Measurements from ENCODE around the gene NDUFB4.

The NDUFB4 gene

GRCh38 chr3:120640231-120640630, 44.1 kb downstream of the NDUFB4 start:
- no peak for DNase-seq

GRCh38 chr3:120641696-120642246, 45.6 kb downstream of the NDUFB4 start:
- DNase-seq = no peak

GRCh38 chr3:120642368-120642948, 46.3 kb downstream of the NDUFB4 start:
- DNase-seq = no peak

GRCh38 chr3:120645083-120645845, 49.1 kb downstream of the NDUFB4 start:
- no peak for DNase-seq

GRCh38 chr3:120646771-120647432, 50.8 kb downstream of the NDUFB4 start:
- no peak for DNase-seq

- DNase-seq = no peak
Measured at GRCh38 chr3:120648290-120648689, 52.2 kb downstream of the NDUFB4 start.

GRCh38 chr3:120649830-120650233, 53.7 kb downstream of the NDUFB4 start:
- no peak for DNase-seq

- no peak for DNase-seq
Measured at GRCh38 chr3:120650311-120650710, 54.2 kb downstream of the NDUFB4 start.

Data from central memory CD4-positive, alpha-beta T cell (primary cell).